ENCODE measurements around the gene ARHGEF39. TPM values are rescaled to one million over a fixed set of nuclear protein-coding genes. Genes with fewer than 3 reads are reported as not detected.
"Not testable (repeated sequence)": the region's sequence is repeated elsewhere in the genome, so short reads cannot be mapped to it uniquely, and the experiment has no call there.

ARHGEF39 gene
- total RNA-seq, 4 donors from 2014 or later, result 1.6 to 7.4 (median 5.8) TPM

DNA sequence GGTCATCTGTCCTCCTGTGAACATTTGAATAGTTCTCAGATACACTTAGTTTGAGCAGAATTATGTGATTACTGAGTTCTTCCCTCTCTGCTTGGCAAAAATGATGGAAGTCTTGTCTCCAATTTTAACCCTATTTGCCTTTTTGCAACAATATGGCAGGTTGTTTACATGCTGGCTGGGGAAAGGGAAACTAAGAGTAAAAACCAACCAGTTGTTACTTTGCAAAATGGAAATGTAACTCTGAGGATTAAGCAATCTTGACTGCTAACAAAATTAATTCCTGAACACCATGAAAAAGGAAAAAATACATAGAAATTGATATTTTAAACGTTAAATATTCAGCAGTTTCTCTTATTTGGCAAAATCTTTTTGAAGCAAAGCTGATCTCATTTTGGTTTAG, 25.4 kb downstream of the ARHGEF39 start:
- Histone ChIP-seq H3K4me3 (no peak overlapping the region), H3K9me3 (no peaks in the 10 kb centered on the region), H3K27me3 (no peaks in the 10 kb centered on the region), H3K36me3 (no peaks in the 10 kb centered on the region), H3K4me1 (peaks cover 0 to 19% (median 0%) of the 10 kb centered on the region in 4 donors), H3K27ac (no peak overlapping the region)
- 80 to 82% methylated on average over 1 of the region's 1 CpG for WGBS, 2 donors (ENCODE audit: low coverage in 1 of 2)
- in situ Hi-C loops (cut with MboI; ENCODE audit: low pct_ligation_motif_present in 1 of 4, low pct_unique_long_range_greater_than_20kb in 1 of 4, low sequenced_read_pairs in 3 of 4) (no loop called here), intact Hi-C loops (cut with DNase I; ENCODE audit: low total_unique reads) (no loop called here)
- TF ChIP-seq POLR2A (IDR thresholded peaks at IDR 0.05) (no peak), POLR2AphosphoS5 (IDR thresholded peaks at IDR 0.05) (no peak), EP300 (IDR thresholded peaks at IDR 0.05; ENCODE audit: low read depth) (no peak)
- TF ChIP-seq, protein P1, sequence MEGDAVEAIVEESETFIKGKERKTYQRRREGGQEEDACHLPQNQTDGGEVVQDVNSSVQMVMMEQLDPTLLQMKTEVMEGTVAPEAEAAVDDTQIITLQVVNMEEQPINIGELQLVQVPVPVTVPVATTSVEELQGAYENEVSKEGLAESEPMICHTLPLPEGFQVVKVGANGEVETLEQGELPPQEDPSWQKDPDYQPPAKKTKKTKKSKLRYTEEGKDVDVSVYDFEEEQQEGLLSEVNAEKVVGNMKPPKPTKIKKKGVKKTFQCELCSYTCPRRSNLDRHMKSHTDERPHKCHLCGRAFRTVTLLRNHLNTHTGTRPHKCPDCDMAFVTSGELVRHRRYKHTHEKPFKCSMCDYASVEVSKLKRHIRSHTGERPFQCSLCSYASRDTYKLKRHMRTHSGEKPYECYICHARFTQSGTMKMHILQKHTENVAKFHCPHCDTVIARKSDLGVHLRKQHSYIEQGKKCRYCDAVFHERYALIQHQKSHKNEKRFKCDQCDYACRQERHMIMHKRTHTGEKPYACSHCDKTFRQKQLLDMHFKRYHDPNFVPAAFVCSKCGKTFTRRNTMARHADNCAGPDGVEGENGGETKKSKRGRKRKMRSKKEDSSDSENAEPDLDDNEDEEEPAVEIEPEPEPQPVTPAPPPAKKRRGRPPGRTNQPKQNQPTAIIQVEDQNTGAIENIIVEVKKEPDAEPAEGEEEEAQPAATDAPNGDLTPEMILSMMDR (IDR thresholded peaks at IDR 0.05), result no peak
- DNase-seq, result no peak

DNA sequence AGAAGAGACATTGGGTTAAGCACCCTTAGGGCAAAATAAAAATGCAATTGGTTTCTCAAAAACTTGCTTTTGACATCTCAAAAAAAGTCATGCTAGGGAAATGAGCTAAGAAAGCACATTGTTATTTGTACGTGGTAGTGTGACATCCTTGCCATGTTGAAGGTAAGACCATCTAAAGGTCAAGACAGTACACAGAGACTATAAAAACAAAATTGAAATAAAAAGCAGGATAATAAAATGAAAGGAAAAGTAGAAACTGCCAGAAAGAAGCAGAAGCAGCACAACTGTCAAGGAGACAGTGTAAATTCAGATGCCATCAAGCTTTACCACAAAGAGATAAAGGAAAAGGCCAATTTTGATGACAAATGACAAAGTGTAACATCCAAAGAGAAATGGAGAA, 25.8 kb downstream of the ARHGEF39 start:
- 50 to 69% methylated on average over 1 of the region's 1 CpG for WGBS, 2 donors (ENCODE audit: low coverage in 1 of 2)
- H3K36me3 ChIP-seq; in situ Hi-C loops (cut with MboI; ENCODE audit: low pct_ligation_motif_present in 1 of 4, low pct_unique_long_range_greater_than_20kb in 1 of 4, low sequenced_read_pairs in 3 of 4); H3K9me3 ChIP-seq; H3K27me3 ChIP-seq; H3K4me3 ChIP-seq; H3K27ac ChIP-seq; intact Hi-C loops (cut with DNase I; ENCODE audit: low total_unique reads); DNase-seq: not testable (repeated sequence)
- H3K4me1 ChIP-seq, result peaks cover 0 to 19% (median 0%) of the 10 kb centered on the region in 4 donors

DNA sequence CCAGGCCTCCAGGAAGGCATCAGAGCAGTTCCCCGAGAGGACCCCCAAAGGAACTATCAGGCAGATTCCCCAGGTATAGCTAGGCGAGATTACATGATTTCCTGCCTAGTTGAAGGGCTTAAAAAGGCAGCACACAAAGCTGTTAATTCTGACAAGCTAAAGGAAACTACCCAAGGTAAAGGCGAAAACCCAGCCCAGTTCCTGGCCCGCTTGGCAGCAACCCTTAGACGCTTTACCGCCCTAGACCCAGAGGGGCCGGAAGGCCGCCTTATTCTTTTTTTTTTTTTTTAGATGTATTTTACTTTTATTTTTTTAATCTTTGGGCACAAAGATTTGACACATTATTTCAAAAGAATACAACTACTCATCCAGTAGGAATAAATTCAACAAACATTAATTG, 26.2 kb downstream of the ARHGEF39 start:
- H3K27me3 ChIP-seq; DNase-seq; H3K36me3 ChIP-seq; H3K9me3 ChIP-seq; H3K4me3 ChIP-seq; in situ Hi-C loops (cut with MboI; ENCODE audit: low pct_ligation_motif_present in 1 of 4, low pct_unique_long_range_greater_than_20kb in 1 of 4, low sequenced_read_pairs in 3 of 4); intact Hi-C loops (cut with DNase I; ENCODE audit: low total_unique reads); H3K27ac ChIP-seq: not testable (repeated sequence)
- H3K4me1 ChIP-seq, result peaks cover 0 to 19% (median 0%) of the 10 kb centered on the region in 4 donors
- WGBS, 2 donors (ENCODE audit: low coverage in 1 of 2), result 69 to 83% methylated on average over 6 to 7 of the region's 8 CpGs

DNA sequence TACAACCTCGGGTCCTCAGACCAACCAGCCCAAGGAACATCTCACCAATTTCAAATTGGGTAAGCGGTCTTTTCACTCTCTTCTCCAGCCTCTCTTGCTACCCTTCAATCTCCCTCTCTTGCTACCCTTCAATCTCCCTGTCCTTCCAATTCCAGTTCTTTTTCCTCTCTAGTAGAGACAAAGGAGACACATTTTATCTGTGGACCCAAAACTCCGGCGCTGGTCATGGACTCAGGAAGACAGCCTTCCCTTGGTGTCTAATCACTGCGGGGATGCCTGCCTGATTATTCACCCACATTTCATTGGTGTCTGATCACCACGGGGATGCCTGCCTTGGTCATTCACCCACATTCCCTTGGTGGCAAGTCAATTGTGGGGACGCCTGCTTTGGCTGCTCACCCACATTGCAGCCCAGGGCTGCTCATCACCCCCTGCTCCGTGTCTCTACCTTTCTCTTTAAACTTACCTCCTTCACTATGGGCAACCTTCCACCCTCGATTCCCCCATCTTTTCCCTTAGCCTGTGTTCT, 27.5 kb downstream of the ARHGEF39 start:
- H3K9me3 ChIP-seq; H3K4me3 ChIP-seq; intact Hi-C loops (cut with DNase I; ENCODE audit: low total_unique reads); DNase-seq; in situ Hi-C loops (cut with MboI; ENCODE audit: low pct_ligation_motif_present in 1 of 4, low pct_unique_long_range_greater_than_20kb in 1 of 4, low sequenced_read_pairs in 3 of 4); H3K27me3 ChIP-seq; H3K27ac ChIP-seq; H3K36me3 ChIP-seq: not testable (repeated sequence)
- H3K4me1 ChIP-seq, result peaks cover 0 to 19% (median 0%) of the 10 kb centered on the region in 4 donors
- 95 to 100% methylated on average over 3 to 9 of the region's 9 CpGs for WGBS, 2 donors (ENCODE audit: low coverage in 1 of 2)

DNA sequence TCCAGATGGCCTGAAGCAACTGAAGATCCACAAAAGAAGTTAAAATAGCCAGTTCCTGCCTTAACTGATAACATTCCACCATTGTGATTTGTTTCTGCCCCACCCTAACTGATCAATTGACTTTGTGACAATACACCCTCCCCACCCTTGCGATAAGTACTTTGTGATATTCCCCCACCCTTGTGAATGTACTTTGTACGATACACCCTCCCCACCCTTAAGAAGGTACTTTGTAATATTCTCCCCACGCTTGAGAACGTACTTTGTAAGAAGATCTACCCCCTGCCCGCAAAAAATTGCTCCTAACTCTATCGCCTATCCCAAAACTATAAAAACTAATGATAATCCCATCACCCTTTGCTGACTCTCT, 28.1 kb downstream of the ARHGEF39 start:
- DNase-seq; H3K27me3 ChIP-seq; H3K4me3 ChIP-seq; intact Hi-C loops (cut with DNase I; ENCODE audit: low total_unique reads); in situ Hi-C loops (cut with MboI; ENCODE audit: low pct_ligation_motif_present in 1 of 4, low pct_unique_long_range_greater_than_20kb in 1 of 4, low sequenced_read_pairs in 3 of 4); H3K36me3 ChIP-seq; H3K9me3 ChIP-seq: not testable (repeated sequence)
- Histone ChIP-seq H3K27ac (peak overlapping the region in 2 of 4 donors; percentile 17 to 43), H3K4me1 (peaks cover 0 to 19% (median 0%) of the 10 kb centered on the region in 4 donors)
- WGBS, 2 donors (ENCODE audit: low coverage in 1 of 2), result 96 to 97% methylated on average over 6 of the region's 6 CpGs

DNA sequence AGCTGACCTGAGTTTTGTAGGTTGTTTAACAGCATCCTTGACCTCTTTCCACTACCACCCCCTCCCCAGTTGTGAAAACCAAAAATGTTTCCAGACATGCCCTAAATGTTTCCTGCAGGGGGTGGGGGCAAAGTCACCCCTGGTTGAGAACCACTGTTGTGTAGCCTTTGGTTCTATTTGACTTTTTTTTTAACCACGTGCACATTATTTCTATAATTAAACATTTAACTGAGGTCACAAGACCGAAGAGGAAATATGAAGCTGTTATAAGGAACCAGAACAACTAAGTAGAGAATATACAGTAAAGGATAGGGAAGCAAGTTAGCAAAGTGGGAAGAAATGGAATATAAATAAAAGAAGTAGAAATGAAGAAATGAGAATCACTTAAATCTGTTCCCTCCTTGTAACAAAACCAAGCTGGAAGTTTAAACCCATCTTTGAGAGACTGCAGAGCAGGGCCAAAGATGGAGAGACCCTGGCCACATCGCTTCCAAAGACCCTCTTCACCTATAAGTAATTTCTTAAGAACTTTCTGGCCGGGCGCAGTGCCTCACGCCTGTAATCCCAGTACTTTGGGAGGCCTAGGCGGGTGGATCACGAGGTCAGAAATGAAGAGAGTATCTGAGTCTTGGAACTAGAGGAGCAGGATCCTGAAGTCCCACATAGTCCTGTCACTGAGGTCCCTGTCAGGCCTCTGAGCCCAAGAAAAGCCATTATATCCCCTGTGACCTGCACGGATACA, 28.7 kb downstream of the ARHGEF39 start:
- Histone ChIP-seq H3K4me1 (peaks cover 0 to 19% (median 0%) of the 10 kb centered on the region in 4 donors), H3K27me3 (no peaks in the 10 kb centered on the region), H3K9me3 (no peaks in the 10 kb centered on the region), H3K36me3 (no peaks in the 10 kb centered on the region), H3K27ac (peak overlapping the region; percentile 28 to 53 (median 38)), H3K4me3 (no peak overlapping the region)
- DNase-seq, result no peak
- intact Hi-C loops (cut with DNase I; ENCODE audit: low total_unique reads), result no loop called here
- 67% methylated on average over 8 to 9 of the region's 9 CpGs for WGBS, 2 donors (ENCODE audit: low coverage in 1 of 2)
- no peak for TF ChIP-seq POLR2A (IDR thresholded peaks at IDR 0.05)
- TF ChIP-seq, protein P1 (IDR thresholded peaks at IDR 0.05), result no peak
- TF ChIP-seq POLR2AphosphoS5 (IDR thresholded peaks at IDR 0.05), result no peak
- in situ Hi-C loops (cut with MboI; ENCODE audit: low pct_ligation_motif_present in 1 of 4, low pct_unique_long_range_greater_than_20kb in 1 of 4, low sequenced_read_pairs in 3 of 4), result no loop called here
